K562 (cell line): ENCODE measurements around the gene FUBP3. TPM values are rescaled to one million over a fixed set of nuclear protein-coding genes. Genes with fewer than 3 reads are reported as not detected.

Source experiments
- CBX8 ChIP-seq: fragments of 200-600 bp; sonication (generic); IDR thresholded peaks from 2 replicates; pipeline ENCODE4 v1.6.1; 2012; ENCODE audit warnings: borderline replicate concordance, mixed run types, low read depth, mild to moderate bottlenecking, moderate library complexity, mixed read lengths, low read length, control low read depth, inconsistent platforms; ENCODE audit not compliant: poor library complexity, severe bottlenecking; ENCODE audit errors: extremely low read depth
- GABPA ChIP-seq: fragments of 200-800 bp; sonication (Bioruptor generic); conservative IDR thresholded peaks from 2 replicates; pipeline ENCODE4 v1.6.1; 2016; ENCODE audit warnings: low read depth, missing genetic modification characterization, missing compliant biosample characterization
- LEF1 ChIP-seq: fragments of 450-650 bp; IDR thresholded peaks from 2 replicates; pipeline ENCODE4 v1.6.1; 2016; ENCODE audit warnings: mild to moderate bottlenecking
- RBM17 ChIP-seq: fragments of 200-400 bp; formaldehyde crosslinking; IDR thresholded peaks from 2 replicates; pipeline ENCODE4 v1.6.1; 2017; ENCODE audit warnings: low read depth, mild to moderate bottlenecking, low read length, borderline replicate concordance
- SNIP1 ChIP-seq: fragments of 450-650 bp; IDR thresholded peaks from 2 replicates; pipeline ENCODE4 v1.7.1; 2017; ENCODE audit warnings: low read depth, mild to moderate bottlenecking
- polyA plus RNA-seq, 8 experiments: library from polyadenylated mRNA; depleted of rRNA in 4 of 8; stranded (reverse) in 5 of 8; unstranded in 3 of 8; fragments of >200 nt; fragmentation: Nextera tagmentation in 2 of 8; fragmentation: Illumina TruSeq in 1 of 8; extraction: Ambion mirVana in 2 of 8; extraction: Trizol in 1 of 8; gene quantifications; 2 replicates each; pipeline versions ENCODE4 v1.2.1 to v1.2.3, GENCODE V29; 2011 to 2014; ENCODE audit warnings: inconsistent platforms in 1 of 8, missing spikeins in 1 of 8
- total RNA-seq, 7 experiments: library from RNA; depleted of rRNA in 6 of 7; stranded (reverse); fragments of >200 nt in 6 of 7; fragmentation: Illumina TruSeq in 2 of 7; extraction: Trizol in 2 of 7; gene quantifications; 2 replicates each; pipeline versions ENCODE4 v1.2.1 to v1.2.3, GENCODE V29; 2011 to 2021; ENCODE audit warnings: low replicate concordance in 1 of 7
- TF ChIP-seq, protein P1 (sequence below), 3 experiments: fragments of 200-800 bp in 1 of 3; fragments of 250-450 bp in 1 of 3; fragments of 450-650 bp in 1 of 3; sonication (Bioruptor Pico) in 1 of 3; sonication (Bioruptor generic) in 1 of 3; formaldehyde crosslinking in 1 of 3; IDR thresholded peaks; 2 replicates each; pipeline versions ENCODE4 v1.6.1 to v1.8.0; 2016 to 2022; ENCODE audit warnings: mild to moderate bottlenecking in 2 of 3, missing genetic modification characterization in 2 of 3, missing compliant biosample characterization in 1 of 3, moderate library complexity in 1 of 3

Gene FUBP3
- total and polyA plus RNA-seq, 9 of the 15 experiments (the other 6 are each of a cell fraction or from before 2014, with no cell fraction given), result 3.0 to 64.0 (median 48.1) TPM

DNA sequence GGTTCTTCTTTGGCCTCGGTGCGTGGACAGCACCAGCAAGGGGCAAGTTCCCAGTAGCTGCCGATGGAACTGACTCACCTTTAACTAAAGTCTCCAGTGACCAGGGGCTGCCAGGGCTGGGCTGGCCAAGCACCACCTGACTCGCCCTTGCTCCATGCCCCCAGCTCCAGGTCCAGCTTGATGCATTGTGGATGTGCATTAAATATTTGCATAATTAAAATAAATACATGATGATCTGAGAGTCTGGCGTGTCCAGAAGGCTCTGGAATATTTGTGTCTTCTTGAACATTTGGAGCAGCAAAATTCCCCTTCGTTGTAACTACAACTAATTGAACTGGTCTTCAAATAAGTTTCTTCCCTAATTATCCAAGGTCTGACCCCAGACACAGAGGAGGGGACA, 75.5 kb downstream of the FUBP3 start (continued):
- TF ChIP-seq CBX8 (no peak), GABPA (tag) (no peak), RBM17 (no peak), LEF1 (no peak), SNIP1 (no peak)
- TF ChIP-seq, protein P1, sequence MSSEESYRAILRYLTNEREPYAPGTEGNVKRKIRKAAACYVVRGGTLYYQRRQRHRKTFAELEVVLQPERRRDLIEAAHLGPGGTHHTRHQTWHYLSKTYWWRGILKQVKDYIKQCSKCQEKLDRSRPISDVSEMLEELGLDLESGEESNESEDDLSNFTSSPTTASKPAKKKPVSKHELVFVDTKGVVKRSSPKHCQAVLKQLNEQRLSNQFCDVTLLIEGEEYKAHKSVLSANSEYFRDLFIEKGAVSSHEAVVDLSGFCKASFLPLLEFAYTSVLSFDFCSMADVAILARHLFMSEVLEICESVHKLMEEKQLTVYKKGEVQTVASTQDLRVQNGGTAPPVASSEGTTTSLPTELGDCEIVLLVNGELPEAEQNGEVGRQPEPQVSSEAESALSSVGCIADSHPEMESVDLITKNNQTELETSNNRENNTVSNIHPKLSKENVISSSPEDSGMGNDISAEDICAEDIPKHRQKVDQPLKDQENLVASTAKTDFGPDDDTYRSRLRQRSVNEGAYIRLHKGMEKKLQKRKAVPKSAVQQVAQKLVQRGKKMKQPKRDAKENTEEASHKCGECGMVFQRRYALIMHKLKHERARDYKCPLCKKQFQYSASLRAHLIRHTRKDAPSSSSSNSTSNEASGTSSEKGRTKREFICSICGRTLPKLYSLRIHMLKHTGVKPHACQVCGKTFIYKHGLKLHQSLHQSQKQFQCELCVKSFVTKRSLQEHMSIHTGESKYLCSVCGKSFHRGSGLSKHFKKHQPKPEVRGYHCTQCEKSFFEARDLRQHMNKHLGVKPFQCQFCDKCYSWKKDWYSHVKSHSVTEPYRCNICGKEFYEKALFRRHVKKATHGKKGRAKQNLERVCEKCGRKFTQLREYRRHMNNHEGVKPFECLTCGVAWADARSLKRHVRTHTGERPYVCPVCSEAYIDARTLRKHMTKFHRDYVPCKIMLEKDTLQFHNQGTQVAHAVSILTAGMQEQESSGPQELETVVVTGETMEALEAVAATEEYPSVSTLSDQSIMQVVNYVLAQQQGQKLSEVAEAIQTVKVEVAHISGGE (CRISPR knock-in tag; IDR thresholded peaks at IDR 0.05), result no peak
